Transverse colon (tissue), 4 donors: ENCODE results near the gene TOR1AIP1. TPM values are rescaled to one million over a fixed set of nuclear protein-coding genes. Genes with fewer than 3 reads are reported as not detected.

Experiments
- DNase-seq: peaks from one replicate; pipeline ENCODE4 v3.0.0-alpha.2; 2019
- H3K27ac ChIP-seq, 4 donors: fragments of 200-600 bp; sonication (generic); 2 replicates each; pipeline ENCODE4 v1.5.1; 2016 to 2018; ENCODE audit warnings: inconsistent platforms in 4 of 4
- H3K27me3 ChIP-seq: fragments of 200-600 bp; sonication (generic); 2 replicates; pipeline ENCODE4 v1.5.1; 2017; ENCODE audit warnings: inconsistent platforms
- H3K36me3 ChIP-seq, 4 donors: fragments of 200-600 bp; sonication (generic); 2 replicates each; pipeline ENCODE4 v1.5.1; 2017 to 2019; ENCODE audit warnings: inconsistent platforms in 4 of 4
- H3K4me1 ChIP-seq, 4 donors: fragments of 200-600 bp; sonication (generic); 2 replicates each; pipeline ENCODE4 v1.5.1; 2017 to 2020; ENCODE audit warnings: inconsistent platforms in 4 of 4
- H3K4me3 ChIP-seq, 4 donors: fragments of 200-600 bp; sonication (generic); 1 replicate in 1 of 4; 2 replicates in 3 of 4; pipeline versions ENCODE4 v1.5.1 to v1.6.1; 2017 to 2019; ENCODE audit warnings: inconsistent platforms in 4 of 4
- H3K9me3 ChIP-seq, 2 donors: fragments of 200-600 bp; sonication (generic); 2 replicates each; pipeline ENCODE4 v1.5.1; 2017 to 2019; ENCODE audit warnings: inconsistent platforms in 2 of 2
- EP300 ChIP-seq: sonication (generic); formaldehyde crosslinking; IDR thresholded peaks from one replicate; pipeline ENCODE4 v1.6.1; 2017; ENCODE audit warnings: antibody characterized with exemption, low read depth
- POLR2A ChIP-seq: fragments of 450-650 bp; IDR thresholded peaks from one replicate; pipeline ENCODE4 v1.6.1; 2016; ENCODE audit warnings: antibody characterized with exemption, mild to moderate bottlenecking, moderate library complexity
- POLR2AphosphoS5 ChIP-seq, 3 donors: sonication (generic); formaldehyde crosslinking; IDR thresholded peaks; one replicate each; pipeline ENCODE4 v1.6.1; 2016; ENCODE audit warnings: antibody characterized with exemption in 3 of 3
- WGBS, 2 donors: methylation state at CpG; one replicate each; pipeline ENCODE4 v1.1.5; 2018; ENCODE audit warnings: low coverage in 1 of 2; 5-methylcytosine and 5-hydroxymethylcytosine counted together
- in situ Hi-C, 4 donors: fragments of 200-750 bp; cut with MboI; loops; one replicate each; pipeline versions ENCODE4 v1.15.0 to v1.15.1; 2017; ENCODE audit warnings: low sequenced_read_pairs in 3 of 4, low pct_ligation_motif_present in 1 of 4, low pct_unique_long_range_greater_than_20kb in 1 of 4
- intact Hi-C: fragments of 100-400 bp; cut with DNase I; formaldehyde crosslinking; loops from one replicate; pipeline ENCODE4 v1.15.1; 2023; ENCODE audit warnings: low total_unique reads
- total RNA-seq, 4 donors: library from RNA; depleted of rRNA; stranded (reverse); fragments of >200 nt; gene quantifications; one replicate each; pipeline ENCODE4 v1.1.0, GENCODE V29; 2016
- TF ChIP-seq, protein P1 (sequence below), 5 experiments: fragments of 200-600 bp in 3 of 5; fragments of 450-650 bp in 2 of 5; sonication (generic) in 3 of 5; IDR thresholded peaks; 1 replicate in 2 of 5; 2 replicates in 3 of 5; pipeline ENCODE4 v1.5.1; 2016 to 2017; ENCODE audit warnings: antibody characterized with exemption in 5 of 5, inconsistent platforms in 3 of 5, mild to moderate bottlenecking in 2 of 5, moderate library complexity in 1 of 5

The TOR1AIP1 gene
- total RNA-seq, 4 donors from 2014 or later, result 34.8 to 44.6 (median 41.2) TPM

DNA sequence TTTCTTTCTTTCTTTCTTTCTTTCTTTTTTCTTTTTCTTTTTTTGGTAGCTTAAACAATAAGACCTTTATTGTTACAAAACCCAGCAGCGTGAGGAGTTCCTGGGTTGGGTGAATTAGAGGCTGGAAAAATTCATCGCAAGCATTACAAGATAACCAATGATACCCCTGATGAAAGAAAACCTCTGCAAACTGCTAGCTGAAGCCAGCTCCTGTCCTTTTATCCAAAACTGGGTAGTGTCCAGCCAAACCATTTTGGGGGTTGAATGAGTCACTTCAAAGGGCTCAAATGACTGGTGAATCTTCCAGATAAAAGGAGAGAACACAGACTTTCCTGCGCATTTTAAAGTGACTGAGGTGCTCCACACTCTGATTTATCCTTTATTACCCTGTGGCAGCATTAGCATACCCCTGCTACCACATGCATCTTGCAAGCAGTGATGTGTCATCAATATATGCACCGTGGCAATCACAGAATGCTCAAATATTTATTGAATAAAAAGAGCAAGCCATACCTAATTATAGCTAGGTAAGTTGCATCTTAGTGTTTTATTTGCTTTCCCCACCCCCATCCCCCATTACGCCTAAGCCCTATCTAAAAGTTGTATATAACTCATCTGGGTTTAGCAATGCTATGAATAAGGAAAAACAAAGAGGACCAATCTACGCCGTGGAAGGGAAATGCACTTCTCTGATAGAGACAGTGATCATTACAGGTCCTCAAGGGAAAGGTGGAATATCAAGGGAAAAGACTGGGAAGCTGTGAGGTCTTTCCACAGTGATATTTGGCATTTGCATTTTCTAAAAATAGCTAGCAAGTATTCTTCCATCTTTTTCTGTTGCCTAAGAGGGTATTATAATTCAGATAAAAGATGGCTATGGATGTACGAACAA lies 40.1 kb downstream of the TOR1AIP1 start:
- 85 to 91% methylated on average over 7 to 8 of the region's 8 CpGs for WGBS, 2 donors
- TF ChIP-seq, protein P1, sequence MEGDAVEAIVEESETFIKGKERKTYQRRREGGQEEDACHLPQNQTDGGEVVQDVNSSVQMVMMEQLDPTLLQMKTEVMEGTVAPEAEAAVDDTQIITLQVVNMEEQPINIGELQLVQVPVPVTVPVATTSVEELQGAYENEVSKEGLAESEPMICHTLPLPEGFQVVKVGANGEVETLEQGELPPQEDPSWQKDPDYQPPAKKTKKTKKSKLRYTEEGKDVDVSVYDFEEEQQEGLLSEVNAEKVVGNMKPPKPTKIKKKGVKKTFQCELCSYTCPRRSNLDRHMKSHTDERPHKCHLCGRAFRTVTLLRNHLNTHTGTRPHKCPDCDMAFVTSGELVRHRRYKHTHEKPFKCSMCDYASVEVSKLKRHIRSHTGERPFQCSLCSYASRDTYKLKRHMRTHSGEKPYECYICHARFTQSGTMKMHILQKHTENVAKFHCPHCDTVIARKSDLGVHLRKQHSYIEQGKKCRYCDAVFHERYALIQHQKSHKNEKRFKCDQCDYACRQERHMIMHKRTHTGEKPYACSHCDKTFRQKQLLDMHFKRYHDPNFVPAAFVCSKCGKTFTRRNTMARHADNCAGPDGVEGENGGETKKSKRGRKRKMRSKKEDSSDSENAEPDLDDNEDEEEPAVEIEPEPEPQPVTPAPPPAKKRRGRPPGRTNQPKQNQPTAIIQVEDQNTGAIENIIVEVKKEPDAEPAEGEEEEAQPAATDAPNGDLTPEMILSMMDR (IDR thresholded peaks at IDR 0.05), result no peak
- TF ChIP-seq POLR2AphosphoS5 (IDR thresholded peaks at IDR 0.05) (no peak), EP300 (no peak), POLR2A (no peak)
- Histone ChIP-seq H3K27me3 (no peaks in the 10 kb centered on the region), H3K9me3 (no peaks in the 10 kb centered on the region), H3K4me1 (no peaks in the 10 kb centered on the region), H3K4me3 (no peak overlapping the region), H3K27ac (no peak overlapping the region), H3K36me3 (peaks cover 0 to 33% (median 8%) of the 10 kb centered on the region in 4 donors)
- intact Hi-C loops (no loop called here), in situ Hi-C loops (no loop called here)
- no peak for DNase-seq

DNA sequence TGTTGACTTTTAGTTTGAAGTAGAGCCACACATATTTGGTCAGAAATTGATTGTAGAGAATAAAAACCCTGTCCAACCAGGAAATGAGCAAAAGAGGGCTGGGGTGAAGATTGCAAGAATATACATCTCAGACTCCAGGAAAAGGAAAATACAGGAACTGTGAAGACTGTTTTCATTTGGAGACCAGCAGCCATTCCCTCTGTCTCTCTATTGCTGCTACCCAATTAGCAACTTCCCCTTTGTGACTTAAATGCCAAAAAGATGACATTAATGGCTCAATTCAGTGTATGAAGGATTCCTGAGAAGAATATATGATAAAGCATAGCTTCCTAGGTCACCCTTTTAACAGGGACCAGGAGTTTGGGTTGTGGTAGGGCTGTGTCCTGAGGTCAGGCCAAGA lies 40.9 kb downstream of the TOR1AIP1 start:
- intact Hi-C loops, result no loop called here
- no peak for TF ChIP-seq EP300
- TF ChIP-seq POLR2AphosphoS5 (IDR thresholded peaks at IDR 0.05), result no peak
- TF ChIP-seq POLR2A, result no peak
- TF ChIP-seq, protein P1 (IDR thresholded peaks at IDR 0.05), result no peak
- Histone ChIP-seq H3K27ac (no peak overlapping the region), H3K9me3 (no peaks in the 10 kb centered on the region), H3K4me1 (no peaks in the 10 kb centered on the region), H3K27me3 (no peaks in the 10 kb centered on the region), H3K4me3 (no peak overlapping the region), H3K36me3 (peaks cover 0 to 25% (median 4%) of the 10 kb centered on the region in 4 donors)
- DNase-seq, result no peak
- in situ Hi-C loops, result no loop called here

DNA sequence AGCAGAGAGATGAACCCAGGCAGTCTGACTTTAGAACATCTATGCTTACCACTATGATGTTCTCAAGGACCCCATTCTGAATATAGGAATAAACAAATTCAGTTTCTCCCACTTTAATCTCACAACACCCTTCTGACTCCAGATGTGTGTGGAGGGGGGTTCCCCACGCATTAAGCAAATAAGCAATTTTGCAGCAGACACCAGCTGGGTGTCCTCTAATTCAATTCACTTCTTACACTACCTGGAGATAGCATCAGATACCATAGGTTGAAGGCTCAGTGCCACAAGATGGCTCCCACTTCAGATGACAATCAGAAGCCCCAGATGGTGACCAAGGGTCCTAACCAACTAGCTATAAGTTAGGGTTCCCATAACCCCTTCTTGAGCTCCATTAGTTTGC lies 42.2 kb downstream of the TOR1AIP1 start:
- no peaks in the 10 kb centered on the region for H3K9me3 ChIP-seq
- intact Hi-C loops, result no loop called here
- no peak for DNase-seq
- H3K27me3 ChIP-seq, result no peaks in the 10 kb centered on the region
- in situ Hi-C loops, result no loop called here
- peaks cover 0 to 13% (median 0%) of the 10 kb centered on the region in 4 donors for H3K36me3 ChIP-seq
- H3K27ac ChIP-seq, result no peak overlapping the region
- TF ChIP-seq, protein P1 (IDR thresholded peaks at IDR 0.05), result no peak
- TF ChIP-seq POLR2A, result no peak
- no peak for TF ChIP-seq POLR2AphosphoS5 (IDR thresholded peaks at IDR 0.05)
- no peak for TF ChIP-seq EP300
- H3K4me1 ChIP-seq, result no peaks in the 10 kb centered on the region
- WGBS, 2 donors, result 81% methylated on average over 1 of the region's 1 CpG; no CpG with 5 or more reads in 1 of the 2 donors
- H3K4me3 ChIP-seq, result no peak overlapping the region

DNA sequence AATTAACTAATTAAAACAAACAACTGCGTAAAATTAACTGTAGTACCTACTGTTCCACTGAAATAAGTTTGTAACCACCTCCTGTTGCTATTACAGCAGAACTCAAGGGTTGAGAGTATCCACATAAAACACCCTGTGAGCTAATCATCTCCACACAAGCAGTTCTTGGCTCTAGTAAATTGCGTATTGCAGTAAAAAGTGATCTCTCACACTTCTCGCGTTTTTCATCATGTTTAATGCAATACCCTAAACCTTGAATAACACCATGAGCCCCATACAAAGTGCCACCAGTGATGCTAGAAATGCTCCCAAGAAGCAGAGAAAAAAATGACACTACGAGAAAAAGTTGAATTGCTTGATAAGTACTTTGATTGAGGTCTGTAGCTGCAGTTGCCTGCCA lies 43.2 kb downstream of the TOR1AIP1 start:
- H3K27ac ChIP-seq, result no peak overlapping the region
- peaks cover 0 to 5% (median 0%) of the 10 kb centered on the region in 4 donors for H3K4me1 ChIP-seq
- no peak for DNase-seq
- H3K9me3 ChIP-seq, result no peaks in the 10 kb centered on the region
- H3K36me3 ChIP-seq, result peaks cover 0 to 3% (median 0%) of the 10 kb centered on the region in 4 donors
- intact Hi-C loops (no loop called here), in situ Hi-C loops (no loop called here)
- TF ChIP-seq EP300, result no peak
- TF ChIP-seq, protein P1 (IDR thresholded peaks at IDR 0.05), result no peak
- TF ChIP-seq POLR2AphosphoS5 (IDR thresholded peaks at IDR 0.05), result no peak
- no peak for TF ChIP-seq POLR2A
- H3K4me3 ChIP-seq, result no peak overlapping the region
- H3K27me3 ChIP-seq, result no peaks in the 10 kb centered on the region
- 92% methylated on average over 5 of the region's 5 CpGs for WGBS, 2 donors
